HG03095 (cell line): Measurements from ENCODE around the gene ALG14.
"Not testable (repeated sequence)": the region's sequence is repeated elsewhere in the genome, so short reads cannot be mapped to it uniquely, and the experiment has no call there.

ENCODE experiments used
- ATAC-seq: cut with Tn5 transposase; IDR thresholded peaks from one replicate; pipeline ENCODE4 v1.9.1; 2021; ENCODE audit warnings: moderate library complexity; ENCODE audit not compliant: unreplicated experiment

The ALG14 gene

DNA sequence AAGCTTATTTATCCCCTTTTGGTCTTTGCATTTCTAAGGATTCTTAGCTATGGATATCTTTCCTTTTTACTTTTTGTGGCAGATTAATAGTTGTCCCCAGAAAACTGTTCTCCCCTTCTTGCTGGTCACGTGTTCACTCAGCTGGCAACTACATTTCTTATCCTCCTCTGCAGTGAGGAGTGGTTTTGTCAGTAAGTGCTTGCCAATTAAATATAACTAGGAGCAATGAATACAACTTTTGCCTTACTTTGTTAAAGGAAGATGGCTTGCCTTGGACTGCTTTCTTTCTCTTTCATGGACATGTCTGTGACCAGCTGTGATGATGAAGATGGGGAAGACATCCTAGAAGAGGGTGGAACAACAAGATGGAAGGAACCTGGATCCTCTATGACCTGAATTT lies 15.6 kb upstream of the ALG14 start:
- no peak for ATAC-seq

DNA sequence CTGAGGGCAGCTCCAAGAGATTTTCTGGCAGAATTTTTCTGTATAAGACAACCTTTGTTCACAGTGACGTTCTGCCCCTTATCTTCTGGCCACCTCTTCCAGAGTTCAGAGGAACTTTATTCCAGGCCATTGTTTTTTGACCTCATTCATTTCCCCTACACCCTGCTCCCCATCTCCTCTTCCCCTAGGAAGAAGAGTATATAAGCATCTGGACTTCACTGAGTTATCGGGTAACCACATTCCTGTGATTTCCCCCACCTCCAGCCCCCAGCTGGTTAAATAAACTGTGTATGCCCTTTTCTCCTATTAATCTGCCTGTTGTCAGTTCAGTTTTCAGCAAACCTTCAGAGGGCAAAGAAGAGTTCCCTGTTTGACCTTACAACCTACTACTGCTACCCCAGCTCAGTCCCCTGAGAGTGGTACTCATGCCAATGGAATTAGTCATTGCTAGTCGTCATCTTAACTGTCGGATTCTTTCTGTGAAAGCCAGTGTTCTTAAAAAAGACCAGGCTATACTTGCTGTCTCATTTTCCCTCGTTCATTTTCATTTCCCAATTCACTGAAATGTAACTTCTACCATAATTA lies 14.3 kb upstream of the ALG14 start:
- ATAC-seq = no peak

DNA sequence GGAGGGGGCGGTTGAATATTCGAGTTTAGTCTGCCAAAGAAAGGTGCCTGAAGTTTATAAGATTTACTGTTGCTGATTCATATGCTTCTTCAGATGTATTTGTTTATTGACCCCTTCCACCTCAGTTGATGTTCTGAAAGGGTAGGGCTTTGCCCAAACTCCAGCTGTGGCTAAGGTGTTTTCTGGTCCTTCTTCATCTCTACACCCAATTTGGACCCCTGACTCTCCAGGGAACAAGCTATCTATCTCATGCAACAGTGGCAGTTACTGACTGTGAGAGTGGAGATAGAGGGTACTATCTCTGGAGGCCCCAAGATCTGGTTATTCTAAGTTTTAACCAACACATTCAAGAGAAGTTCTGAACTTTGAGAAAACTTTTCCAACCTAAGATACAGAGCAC lies 12.6 kb upstream of the ALG14 start:
- ATAC-seq = no peak

DNA sequence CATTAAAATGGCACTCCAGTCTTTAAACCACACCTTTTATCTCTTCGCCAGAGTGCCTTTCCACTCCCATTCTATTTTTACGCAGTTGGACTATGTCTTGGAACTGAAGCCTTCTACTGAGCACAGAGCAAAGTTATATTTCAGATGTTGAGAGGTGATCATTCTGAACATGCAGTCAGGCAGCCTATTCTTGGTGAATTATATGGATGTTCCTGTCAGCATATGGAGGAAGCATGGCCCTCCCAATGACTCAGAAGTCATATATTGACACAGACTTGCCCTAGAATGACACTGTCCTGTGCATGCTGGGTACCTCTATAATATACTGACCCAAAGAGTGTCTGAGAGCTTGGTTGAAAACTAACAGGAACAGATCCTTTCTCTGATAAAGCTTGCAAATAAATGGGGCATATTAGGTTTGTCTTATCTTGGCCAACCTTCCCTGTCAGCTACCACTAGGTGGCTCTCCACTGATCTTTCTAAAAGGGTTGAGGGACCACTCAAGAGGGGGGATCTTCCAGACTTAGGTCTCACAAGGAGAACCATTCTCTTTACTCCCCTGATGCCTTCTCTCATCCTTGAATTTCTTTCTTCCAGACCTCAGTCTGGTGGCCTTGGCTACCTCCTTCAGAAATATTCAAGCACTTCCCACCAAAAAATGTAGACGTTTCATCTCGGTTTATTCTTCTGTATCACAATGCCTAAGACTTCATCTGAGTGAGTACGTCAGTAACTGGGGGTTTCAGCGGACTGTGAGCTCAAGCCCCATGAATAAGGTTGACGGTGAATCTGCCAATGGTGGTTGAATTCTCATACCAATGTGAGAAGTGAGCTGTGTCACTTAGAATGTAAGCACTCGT lies 11.8 kb upstream of the ALG14 start:
- ATAC-seq = peak; percentile 62

DNA sequence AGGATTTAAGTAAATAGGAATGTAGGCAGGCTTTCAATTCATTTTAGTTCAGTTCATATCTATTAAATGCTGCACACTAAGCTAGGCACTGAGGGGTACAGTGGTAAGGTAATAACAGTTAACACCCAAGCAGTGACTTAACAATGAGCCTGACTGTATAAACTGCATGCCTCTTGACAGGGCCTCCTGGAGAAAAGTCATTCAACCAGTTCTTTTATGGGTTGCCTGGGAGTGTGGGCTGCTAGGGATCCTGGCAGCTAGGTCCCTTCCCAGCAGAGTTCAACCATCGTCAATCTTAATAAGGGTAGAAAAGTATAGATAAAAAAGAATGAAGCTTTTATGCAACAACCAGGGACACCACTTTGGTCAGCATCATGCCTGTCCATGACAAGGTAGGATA lies 8.1 kb upstream of the ALG14 start:
- ATAC-seq = no peak

DNA sequence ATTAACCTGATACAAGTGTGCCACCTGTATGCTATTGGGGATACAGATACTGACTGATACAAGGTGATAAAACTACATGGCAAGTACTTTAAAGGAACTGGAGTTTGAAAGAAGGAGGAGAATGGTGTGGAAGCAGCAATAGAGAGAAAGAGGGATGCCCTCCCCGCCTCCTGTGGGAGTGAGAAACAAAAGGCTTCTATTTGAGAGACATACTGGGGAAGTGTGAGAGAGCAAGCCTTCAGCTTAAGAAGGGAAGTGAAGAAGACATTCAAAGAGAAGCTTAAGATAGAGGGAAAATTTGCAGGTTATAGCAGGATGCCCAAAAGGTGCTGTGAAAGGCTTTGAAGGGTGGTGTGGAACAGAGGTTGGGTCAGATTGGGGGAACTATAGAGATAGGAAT lies 7.7 kb upstream of the ALG14 start:
- ATAC-seq = no peak

DNA sequence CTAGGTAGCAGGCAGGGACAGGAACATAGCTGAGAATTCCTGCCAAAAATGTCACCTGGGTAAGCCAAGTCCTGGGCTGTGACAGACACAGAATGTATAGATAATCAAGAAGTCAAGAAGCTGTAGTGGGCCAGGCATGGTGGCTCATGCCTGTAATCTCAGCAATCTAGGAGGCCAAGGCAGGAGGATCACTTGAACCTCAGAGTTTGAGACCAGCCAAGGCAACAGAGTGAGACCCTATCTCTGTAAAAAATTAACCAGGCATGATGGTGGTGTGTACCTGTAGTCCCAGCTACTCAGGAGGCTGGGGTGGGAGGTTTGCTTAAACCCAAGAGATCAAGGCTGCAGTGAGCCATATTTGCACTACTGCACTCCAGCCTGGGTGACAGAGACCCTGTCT lies 3.3 kb upstream of the ALG14 start:
- ATAC-seq = no peak

DNA sequence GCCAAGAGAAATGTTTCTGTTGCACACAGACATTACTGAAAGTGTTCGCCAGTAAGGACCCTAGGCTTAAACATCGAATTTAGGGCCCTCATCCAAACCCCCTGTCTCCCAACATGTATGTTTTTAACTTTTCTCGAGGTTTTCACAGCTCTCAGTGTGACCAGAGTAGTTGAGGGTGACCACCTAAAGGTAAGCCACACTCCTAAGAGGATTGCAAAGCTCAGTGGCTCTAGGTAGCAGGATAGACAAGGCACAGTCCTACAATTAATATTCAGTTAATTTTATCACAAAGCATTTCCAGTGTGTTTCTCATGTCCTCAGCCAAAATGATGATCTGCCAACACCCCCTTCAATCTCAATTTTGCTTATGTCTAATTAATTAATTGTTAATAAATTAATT lies 695 bp upstream of the ALG14 start:
- ATAC-seq = no peak

DNA sequence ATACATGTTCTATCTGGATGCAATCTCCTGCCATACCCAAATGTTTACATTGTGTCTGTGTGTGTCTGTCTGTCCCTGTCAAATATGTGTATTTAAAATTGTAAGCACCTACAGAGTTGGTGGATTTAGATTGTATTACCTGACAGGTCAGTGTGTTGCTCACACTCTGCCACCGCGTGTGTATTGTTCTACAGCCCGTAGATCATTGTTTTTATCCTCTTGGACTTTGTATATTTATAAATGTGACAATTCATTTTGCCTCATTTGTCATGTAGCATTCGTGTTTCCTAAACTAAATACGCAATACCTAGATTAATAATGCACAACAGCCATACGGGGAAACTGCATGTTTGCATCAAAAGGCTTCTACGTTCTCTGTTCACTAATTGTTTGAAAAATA lies 634 bp downstream of the ALG14 start:
- ATAC-seq = no peak

DNA sequence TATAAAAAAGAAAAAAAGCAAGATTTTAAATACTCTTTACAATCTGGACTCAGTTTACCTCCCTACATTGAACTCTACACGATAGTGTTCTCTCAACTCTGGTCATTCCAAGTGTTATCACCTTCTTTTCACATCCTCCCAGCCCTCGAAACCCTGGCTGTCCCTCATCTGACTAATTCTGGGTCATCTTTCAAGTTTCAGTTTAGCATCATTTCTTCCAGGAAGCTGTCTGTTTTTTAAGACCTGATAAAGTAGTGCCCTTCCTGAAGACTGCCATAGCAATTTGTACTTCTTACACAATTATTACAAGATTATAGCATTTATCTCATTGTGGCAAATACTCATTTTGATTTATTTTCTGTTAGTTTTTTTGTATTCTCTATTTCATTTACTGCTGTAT lies 1.2 kb downstream of the ALG14 start:
- no peak for ATAC-seq

DNA sequence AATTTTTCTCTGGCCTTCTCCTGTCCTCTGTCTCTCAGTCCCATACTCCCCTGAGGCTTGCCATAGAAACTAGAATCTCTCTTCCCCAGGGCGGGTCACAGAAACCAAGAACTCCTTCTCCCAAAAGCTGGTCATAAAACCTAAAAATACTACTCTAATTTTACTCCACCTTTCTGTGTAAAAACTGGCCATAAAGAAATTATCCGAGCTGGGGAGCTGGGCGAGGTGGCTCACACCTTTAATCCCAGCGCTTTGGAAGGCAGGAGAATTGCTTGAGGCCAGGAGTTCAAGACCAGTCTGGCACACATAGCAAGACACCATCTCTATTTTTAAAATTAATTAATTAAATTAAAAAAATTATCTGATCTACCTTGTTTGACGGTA lies 3.0 kb downstream of the ALG14 start:
- no peak for ATAC-seq

DNA sequence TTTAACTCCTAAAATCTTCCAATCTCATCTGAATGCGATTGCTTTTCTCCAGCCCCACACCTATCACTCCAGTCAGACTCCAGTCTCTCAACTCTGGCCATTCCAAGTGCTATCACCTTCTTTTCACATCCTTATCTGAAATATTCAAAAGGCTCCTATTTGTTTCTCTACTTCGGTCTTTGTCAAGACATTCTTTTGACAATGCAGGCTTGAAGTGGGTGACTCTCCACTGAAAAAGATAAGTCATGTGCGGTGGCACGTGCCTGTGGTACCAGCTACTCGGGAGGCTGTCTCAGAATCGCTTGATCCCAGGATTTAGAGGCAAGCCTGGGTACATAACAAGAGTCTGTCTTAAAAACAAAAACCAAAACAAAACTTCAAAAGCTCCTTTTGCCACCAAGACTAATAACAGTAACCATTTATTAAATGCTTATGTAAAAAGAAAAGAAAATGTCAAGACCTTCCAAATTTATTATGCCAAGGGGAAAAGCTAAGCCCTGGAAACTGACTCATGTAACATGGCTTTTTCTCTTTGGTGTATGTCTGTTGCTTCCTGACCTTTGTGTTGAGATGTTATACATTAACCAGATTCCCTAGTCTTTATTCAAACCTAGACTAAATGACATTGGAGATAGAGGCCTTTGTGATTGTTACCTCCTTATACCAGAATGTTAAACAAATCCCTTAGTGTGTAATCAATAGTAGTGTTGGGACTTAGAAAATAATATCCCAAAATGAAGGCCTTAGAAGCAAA lies 3.6 kb downstream of the ALG14 start:
- ATAC-seq = no peak

DNA sequence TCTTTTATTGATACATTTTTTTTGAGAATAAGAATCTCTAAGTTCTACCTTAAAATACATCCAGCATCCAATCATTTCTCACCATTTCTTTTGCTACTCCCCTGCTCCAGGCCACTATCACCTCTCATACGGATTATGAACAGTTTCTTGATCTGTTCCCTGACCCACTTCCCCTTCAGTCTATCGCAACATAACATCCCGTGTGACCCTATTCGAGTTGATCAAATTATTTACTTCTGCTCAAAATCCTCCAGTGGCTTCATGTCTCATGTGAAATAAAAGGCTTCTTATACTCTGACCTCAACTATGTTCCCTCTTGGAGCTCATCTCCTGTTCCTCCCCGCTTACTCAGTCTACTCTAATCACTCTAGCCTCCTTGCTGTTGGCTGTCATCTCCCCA lies 5.2 kb downstream of the ALG14 start:
- ATAC-seq = no peak

DNA sequence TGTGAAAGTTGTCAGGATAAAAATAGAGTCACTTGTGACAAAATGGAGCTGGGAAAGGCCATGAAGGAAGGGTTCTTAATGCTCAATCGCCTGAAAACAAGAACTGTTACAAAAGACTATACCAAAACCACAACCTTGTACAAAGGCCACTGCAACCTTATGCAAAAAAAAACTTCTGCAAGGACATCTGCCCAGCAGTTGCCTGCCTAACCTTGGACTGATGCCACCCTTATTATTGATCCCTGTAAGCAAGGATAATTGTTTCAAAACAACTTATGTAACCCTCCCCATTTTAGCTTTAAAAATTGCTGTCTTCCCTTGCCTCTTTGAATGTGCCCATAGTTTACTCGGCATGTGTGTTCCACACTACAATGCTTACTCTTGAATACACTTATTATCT lies 5.7 kb downstream of the ALG14 start:
- no peak for ATAC-seq

DNA sequence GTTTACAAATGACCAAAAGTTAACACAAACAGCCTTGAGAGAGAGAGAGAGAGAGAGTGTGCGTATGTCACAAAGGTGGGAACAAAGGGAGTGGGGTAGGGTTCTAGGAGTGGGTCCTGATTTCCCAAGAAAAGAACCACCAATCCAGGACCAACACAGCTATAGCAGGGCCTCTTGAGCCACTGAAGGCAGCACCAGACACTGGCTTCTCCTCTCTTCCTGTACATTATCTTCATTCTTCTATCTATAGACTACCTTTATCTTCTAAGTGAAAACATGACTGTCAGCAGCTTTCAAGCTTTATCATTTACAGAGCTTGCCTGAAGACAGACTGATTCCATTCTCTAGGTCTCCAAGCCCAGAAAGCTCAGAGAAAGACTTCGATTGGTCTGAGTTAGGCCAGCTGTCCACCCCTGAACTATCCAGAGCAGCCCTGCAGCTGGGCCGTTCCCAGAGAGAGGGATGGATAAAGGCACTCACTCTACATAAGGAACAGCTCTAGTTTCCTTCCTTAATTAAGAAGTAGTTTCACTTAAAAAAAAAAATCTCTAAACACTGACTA lies 11.2 kb downstream of the ALG14 start:
- no peak for ATAC-seq

DNA sequence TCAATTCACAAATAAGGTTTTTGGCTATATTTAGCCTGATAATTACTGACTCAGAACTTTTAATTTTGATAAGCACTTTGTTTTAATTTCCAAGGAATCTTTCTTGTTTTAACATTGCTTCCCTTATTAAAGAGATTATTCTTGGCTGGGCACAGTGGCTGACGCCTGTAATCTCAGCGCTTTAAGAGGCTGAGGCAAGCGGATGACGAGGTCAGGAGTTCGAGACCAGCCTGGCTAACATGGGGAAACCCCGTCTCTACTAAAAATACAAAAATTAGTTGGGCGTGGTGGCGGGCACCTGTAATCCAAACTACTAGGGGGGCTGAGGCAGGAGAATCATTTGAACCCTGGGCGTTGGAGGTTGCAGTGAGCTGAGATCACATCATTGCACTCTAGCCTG lies 13.8 kb downstream of the ALG14 start:
- no peak for ATAC-seq

DNA sequence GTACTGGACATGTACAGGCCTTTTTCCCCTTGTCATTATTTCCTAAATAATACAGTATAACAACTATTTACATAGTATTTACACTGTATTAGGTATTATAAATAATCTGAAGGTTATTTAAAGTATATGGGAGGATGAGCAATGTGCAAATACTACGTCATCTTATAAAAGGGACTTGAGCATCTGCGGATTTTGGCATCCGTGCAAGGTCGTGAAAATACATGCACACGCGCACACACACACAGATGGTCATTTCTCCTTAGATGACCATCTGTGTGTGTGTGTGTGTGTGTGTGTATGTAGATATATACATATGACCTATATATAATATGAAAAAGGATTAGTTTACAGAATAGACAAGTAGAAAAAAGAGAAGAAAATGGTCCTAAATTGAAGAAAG lies 15.4 kb downstream of the ALG14 start:
- ATAC-seq = no peak

DNA sequence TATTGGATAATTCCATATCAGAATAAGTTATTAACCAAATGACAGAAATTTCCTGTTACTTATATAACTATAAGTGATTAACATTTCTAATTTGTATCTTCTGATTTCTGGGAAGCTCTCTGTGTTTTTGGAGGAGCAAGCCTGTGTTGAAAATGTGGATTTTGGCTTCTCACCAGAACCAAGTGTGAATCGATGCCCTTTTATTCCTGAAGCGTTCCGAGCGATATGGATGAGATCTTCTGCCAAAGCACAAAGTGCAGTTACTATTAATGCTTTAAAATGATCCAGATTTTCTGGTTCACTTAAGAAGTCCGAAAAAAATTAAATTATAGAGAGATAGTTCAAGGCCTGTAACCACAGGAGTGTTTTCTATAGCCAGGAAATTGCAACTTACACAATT lies 22.8 kb downstream of the ALG14 start:
- no peak for ATAC-seq

DNA sequence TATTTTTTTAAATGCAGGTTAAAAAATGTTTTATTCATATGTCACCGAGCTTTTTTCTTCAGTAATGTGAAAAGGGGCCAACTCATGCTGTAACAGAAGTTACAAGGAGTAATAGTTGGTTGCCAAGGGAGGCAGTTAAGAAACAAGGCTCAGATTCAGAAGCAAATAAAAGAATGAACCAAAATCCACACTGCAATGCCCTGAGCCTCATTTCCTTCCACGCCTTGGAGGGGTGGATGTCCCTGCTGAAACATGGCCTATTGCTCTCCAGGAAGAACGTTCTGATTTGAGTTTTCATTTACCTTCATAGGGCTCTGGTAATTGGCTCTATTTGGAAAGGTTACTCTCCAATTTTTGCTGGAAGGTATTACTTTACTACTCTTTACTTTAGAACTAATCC lies 24.4 kb downstream of the ALG14 start:
- ATAC-seq = no peak

DNA sequence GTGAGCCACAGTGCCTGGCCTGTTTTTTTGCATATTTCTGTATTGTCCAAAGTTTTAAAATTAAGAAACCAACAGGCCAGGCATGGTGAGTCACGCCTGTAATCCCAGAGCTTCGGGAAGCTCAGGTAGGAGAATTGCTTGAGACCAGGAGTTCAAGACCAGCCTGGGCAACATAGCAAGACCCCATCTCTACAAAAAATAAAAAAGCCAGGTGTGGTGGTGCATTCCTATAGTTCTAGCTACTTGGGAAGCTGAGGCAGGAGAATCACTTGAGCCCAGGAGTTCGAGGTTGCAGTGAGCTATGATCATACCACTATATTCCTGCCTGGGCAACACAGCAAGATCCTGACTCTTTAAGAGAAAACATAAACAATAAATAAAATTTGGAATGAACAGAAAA lies 25.1 kb downstream of the ALG14 start:
- ATAC-seq = not testable (repeated sequence)

DNA sequence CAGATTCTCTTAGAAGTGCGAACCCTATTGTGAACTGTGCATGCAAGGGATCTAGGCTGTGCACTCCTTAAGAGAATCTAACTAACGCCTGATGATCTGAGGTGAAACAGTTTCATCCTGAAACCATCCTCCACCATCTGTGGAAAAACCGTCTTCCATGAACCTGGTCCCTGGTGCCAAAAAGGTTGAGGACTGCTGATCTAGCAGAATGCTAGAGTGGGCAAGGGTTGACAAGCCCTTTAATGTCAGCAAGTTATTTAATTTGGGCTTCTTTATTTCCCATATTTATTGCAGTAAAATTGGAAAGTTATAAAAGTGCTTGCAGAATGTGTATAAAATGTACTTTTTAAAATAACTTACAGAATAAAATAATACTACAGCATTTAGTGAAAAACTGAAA lies 26.4 kb downstream of the ALG14 start:
- ATAC-seq = no peak
